K562 (cell line): ENCODE results near the gene LIF. TPM values are rescaled to one million over a fixed set of nuclear protein-coding genes. Genes with fewer than 3 reads are reported as not detected.

Experiments used
- ATAC-seq: fragments of 200-7000 bp; cut with Tn5 transposase; 3 replicates; pipeline ENCODE4 v1.9.1; 2020; ENCODE audit warnings: moderate library complexity
- BruUV-seq: library from RNA; stranded (reverse); fragments of 400-500 nt; replicated peaks from 2 replicates; lab custom pipeline; 2021; lab: Mats Ljungman, UMichigan
- CTCF ChIA-PET: fragments of 300-600 bp; formaldehyde crosslinking; extraction: SDS; loops from one replicate; lab custom pipeline; 2021; ENCODE audit warnings: low intra/inter-chr PET ratio; lab: Yijun Ruan, JAX
- POLR2A ChIA-PET: fragments of 300-600, 350-650 bp; sonication (Branson Sonifier 250); formaldehyde crosslinking; extraction: SDS; loops from one replicate; lab custom pipeline; 2021; ENCODE audit warnings: antibody characterized with exemption, inconsistent platforms; lab: Yijun Ruan, JAX
- DNase-seq, 4 experiments: peaks; one replicate each; pipeline versions ENCODE4 v3.0.0 to v3.0.0-alpha.2; 2011 to 2018; ENCODE audit warnings: low spot score in 3 of 4, mixed read lengths in 3 of 4; ENCODE audit errors: extremely low read depth in 1 of 4
- FAIRE-seq: peaks from 2 replicates; lab custom pipeline; 2011; peaks lifted over from hg19 to GRCh38; lab: Jason Lieb, UNC
- H2AFZ ChIP-seq: 2 replicates; pipeline ENCODE4 v1.6.0; 2011; ENCODE audit warnings: low read depth, low read length, control low read depth, inconsistent platforms
- H3K27ac ChIP-seq: fragments of 200-600 bp; 3 replicates; pipeline ENCODE4 v1.8.0; 2011; ENCODE audit warnings: low read depth, mild to moderate bottlenecking, control low read depth, inconsistent platforms, low read length, moderate library complexity, mixed read lengths; ENCODE audit errors: extremely low read depth
- H3K27me3 ChIP-seq, 2 experiments: fragments of 300-600 bp in 1 of 2; 2 replicates in 1 of 2; 3 replicates in 1 of 2; pipeline versions ENCODE4 v1.6.0 to v1.8.0; 2011; ENCODE audit warnings: inconsistent platforms in 2 of 2, low read length in 2 of 2, mild to moderate bottlenecking in 1 of 2, mixed read lengths in 1 of 2, moderate library complexity in 1 of 2; ENCODE audit not compliant: control insufficient read depth in 2 of 2, insufficient read depth in 2 of 2
- H3K36me3 ChIP-seq: fragments of 300-600 bp; 3 replicates; pipeline ENCODE4 v1.8.0; 2011; ENCODE audit warnings: mild to moderate bottlenecking, low read length, inconsistent platforms; ENCODE audit not compliant: control insufficient read depth, insufficient read depth
- H3K4me1 ChIP-seq, 2 experiments: fragments of 200-600 bp in 1 of 2; replicated peaks in 1 of 2; 2 replicates in 1 of 2; 3 replicates in 1 of 2; pipeline versions ENCODE4 v1.5.1 to v1.8.0; 2011; ENCODE audit warnings: inconsistent platforms in 2 of 2, low read length in 2 of 2, mild to moderate bottlenecking in 1 of 2, mixed read lengths in 1 of 2, moderate library complexity in 1 of 2; ENCODE audit not compliant: control insufficient read depth in 2 of 2, insufficient read depth in 2 of 2
- H3K4me2 ChIP-seq: 2 replicates; pipeline ENCODE4 v1.6.1; 2011; ENCODE audit warnings: low read length, control low read depth, inconsistent platforms, mixed read lengths; ENCODE audit not compliant: insufficient read depth
- H3K4me3 ChIP-seq: fragments of 200-600 bp; sonication (generic), shearing (Covaris generic); 2 replicates; pipeline ENCODE4 v1.5.1; 2016; ENCODE audit warnings: control low read depth, inconsistent platforms
- H3K79me2 ChIP-seq: fragments of 200-600 bp; 3 replicates; pipeline ENCODE4 v1.8.0; 2011; ENCODE audit warnings: low read length, inconsistent platforms; ENCODE audit not compliant: control insufficient read depth, insufficient read depth
- H3K9ac ChIP-seq, 2 experiments: 2 replicates each; pipeline versions ENCODE4 v1.6.0 to v1.6.1; 2011; ENCODE audit warnings: low read depth in 2 of 2, low read length in 2 of 2, control low read depth in 1 of 2, inconsistent platforms in 1 of 2, mild to moderate bottlenecking in 1 of 2, mixed read lengths in 1 of 2; ENCODE audit not compliant: insufficient read depth in 1 of 2
- H3K9me1 ChIP-seq: one replicate; pipeline ENCODE4 v1.6.0; 2011; ENCODE audit warnings: inconsistent platforms, mild to moderate bottlenecking, low read length, moderate library complexity; ENCODE audit not compliant: control insufficient read depth, insufficient read depth
- H3K9me3 ChIP-seq: replicated peaks from 2 replicates; pipeline ENCODE4 v1.5.1; 2011; ENCODE audit warnings: low read depth, low read length, inconsistent platforms; ENCODE audit not compliant: control insufficient read depth, insufficient read depth
- H4K20me1 ChIP-seq: replicated peaks from 2 replicates; pipeline ENCODE4 v1.6.1; 2011; ENCODE audit warnings: low read length, inconsistent platforms, mixed read lengths; ENCODE audit not compliant: control insufficient read depth, insufficient read depth
- BRD4 ChIP-seq: fragments of 200-600 bp; sonication (generic); IDR thresholded peaks from 2 replicates; pipeline ENCODE4 v1.6.1; 2017; ENCODE audit warnings: inconsistent platforms
- EGR1 ChIP-seq: fragments of 450-650 bp; conservative IDR thresholded peaks from 2 replicates; pipeline ENCODE4 v1.6.1; 2017; ENCODE audit warnings: mild to moderate bottlenecking
- EP400 ChIP-seq: fragments of 450-650 bp; IDR thresholded peaks from 2 replicates; pipeline ENCODE4 v1.6.1; 2017; ENCODE audit warnings: antibody characterized with exemption, mild to moderate bottlenecking, moderate library complexity
- FUS ChIP-seq: fragments of 200-400 bp; formaldehyde crosslinking; optimal IDR thresholded peaks from 2 replicates; pipeline ENCODE3; 2017; ENCODE audit warnings: low read depth, low read length
- ILF3 ChIP-seq: fragments of 450-650 bp; IDR thresholded peaks from 2 replicates; pipeline ENCODE4 v1.6.1; 2018; ENCODE audit warnings: antibody characterized with exemption, mild to moderate bottlenecking, moderate library complexity, borderline replicate concordance
- KLF1 ChIP-seq: fragments of 450-650 bp; IDR thresholded peaks from 2 replicates; pipeline ENCODE4 v1.6.1; 2016; ENCODE audit warnings: missing genetic modification characterization, missing compliant biosample characterization
- MAFK ChIP-seq: IDR thresholded peaks from 2 replicates; pipeline ENCODE4 v1.6.1; 2011; ENCODE audit warnings: low read length, improper control_type of control experiment
- MYBL2 ChIP-seq, 2 experiments: fragments of 450-650 bp in 1 of 2; sonication (generic) in 1 of 2; formaldehyde crosslinking in 1 of 2; IDR thresholded peaks; 2 replicates each; pipeline versions ENCODE4 v1.6.1 to v1.8.1; 2017 to 2022; ENCODE audit warnings: borderline replicate concordance in 1 of 2, inconsistent platforms in 1 of 2, low read depth in 1 of 2, mild to moderate bottlenecking in 1 of 2, missing genetic modification reagents in 1 of 2, moderate library complexity in 1 of 2
- NR2C2 ChIP-seq, 2 experiments: fragments of 200-800 bp in 1 of 2; sonication (Bioruptor generic) in 1 of 2; sonication (generic) in 1 of 2; formaldehyde crosslinking in 1 of 2; IDR thresholded peaks; 2 replicates each; pipeline versions ENCODE4 v1.6.1 to v1.8.0; 2016 to 2022; ENCODE audit warnings: mild to moderate bottlenecking in 1 of 2, missing compliant biosample characterization in 1 of 2, missing genetic modification characterization in 1 of 2, missing genetic modification reagents in 1 of 2
- RBBP5 ChIP-seq: fragments of 200-600 bp; sonication (generic); IDR thresholded peaks from 2 replicates; pipeline ENCODE4 v1.6.1; 2012; ENCODE audit warnings: borderline replicate concordance, mild to moderate bottlenecking, low read length, control low read depth, inconsistent platforms; ENCODE audit not compliant: insufficient read depth, poor library complexity, severe bottlenecking
- SIN3B ChIP-seq: fragments of 450-650 bp; IDR thresholded peaks from 2 replicates; pipeline ENCODE4 v1.6.1; 2017; ENCODE audit warnings: low read depth, mild to moderate bottlenecking, moderate library complexity
- SOX6 ChIP-seq: fragments of 450-650 bp; IDR thresholded peaks from 2 replicates; pipeline ENCODE4 v1.6.1; 2014; ENCODE audit warnings: mild to moderate bottlenecking
- YBX1 ChIP-seq: fragments of 450-650 bp; IDR thresholded peaks from 2 replicates; pipeline ENCODE4 v1.7.1; 2016; ENCODE audit warnings: mild to moderate bottlenecking
- ZNF586 ChIP-seq: fragments of 450-650 bp; formaldehyde crosslinking; conservative IDR thresholded peaks from 2 replicates; pipeline ENCODE4 v1.4.0; 2020; ENCODE audit warnings: mild to moderate bottlenecking, moderate library complexity
- WGBS: fragments of 100-300 bp; shearing (Covaris generic); methylation state at CpG from one replicate; pipeline ENCODE4 v1.1.6; 2016; ENCODE audit warnings: low coverage, mixed read lengths; ENCODE audit not compliant: insufficient coverage; ENCODE audit errors: missing lambda C conversion rate; 5-methylcytosine and 5-hydroxymethylcytosine counted together
- in situ Hi-C: fragments of 300-500 bp; cut with MboI; formaldehyde crosslinking; loops from 4 replicates; pipeline ENCODE4 v1.15.0; 2018; ENCODE audit warnings: inconsistent platforms, mixed read lengths
- intact Hi-C: fragments of 100-400 bp; cut with micrococcal nuclease; formaldehyde crosslinking; loops from 2 replicates; pipeline ENCODE4 v1.14.2; 2022
- polyA plus RNA-seq, 8 experiments: library from polyadenylated mRNA; depleted of rRNA in 4 of 8; stranded (reverse) in 5 of 8; unstranded in 3 of 8; fragments of >200 nt; fragmentation: Nextera tagmentation in 2 of 8; fragmentation: Illumina TruSeq in 1 of 8; extraction: Ambion mirVana in 2 of 8; extraction: Trizol in 1 of 8; gene quantifications; 2 replicates each; pipeline versions ENCODE4 v1.2.1 to v1.2.3, GENCODE V29; 2011 to 2014; ENCODE audit warnings: inconsistent platforms in 1 of 8, missing spikeins in 1 of 8
- total RNA-seq, 7 experiments: library from RNA; depleted of rRNA in 6 of 7; stranded (reverse); fragments of >200 nt in 6 of 7; fragmentation: Illumina TruSeq in 2 of 7; extraction: Trizol in 2 of 7; gene quantifications; 2 replicates each; pipeline versions ENCODE4 v1.2.1 to v1.2.3, GENCODE V29; 2011 to 2021; ENCODE audit warnings: low replicate concordance in 1 of 7

The LIF gene
- total and polyA plus RNA-seq, 9 of the 15 experiments (the other 6 are each of a cell fraction or from before 2014, with no cell fraction given), result 0.05 to 0.39 (median 0.18) TPM; not detected in 3

DNA sequence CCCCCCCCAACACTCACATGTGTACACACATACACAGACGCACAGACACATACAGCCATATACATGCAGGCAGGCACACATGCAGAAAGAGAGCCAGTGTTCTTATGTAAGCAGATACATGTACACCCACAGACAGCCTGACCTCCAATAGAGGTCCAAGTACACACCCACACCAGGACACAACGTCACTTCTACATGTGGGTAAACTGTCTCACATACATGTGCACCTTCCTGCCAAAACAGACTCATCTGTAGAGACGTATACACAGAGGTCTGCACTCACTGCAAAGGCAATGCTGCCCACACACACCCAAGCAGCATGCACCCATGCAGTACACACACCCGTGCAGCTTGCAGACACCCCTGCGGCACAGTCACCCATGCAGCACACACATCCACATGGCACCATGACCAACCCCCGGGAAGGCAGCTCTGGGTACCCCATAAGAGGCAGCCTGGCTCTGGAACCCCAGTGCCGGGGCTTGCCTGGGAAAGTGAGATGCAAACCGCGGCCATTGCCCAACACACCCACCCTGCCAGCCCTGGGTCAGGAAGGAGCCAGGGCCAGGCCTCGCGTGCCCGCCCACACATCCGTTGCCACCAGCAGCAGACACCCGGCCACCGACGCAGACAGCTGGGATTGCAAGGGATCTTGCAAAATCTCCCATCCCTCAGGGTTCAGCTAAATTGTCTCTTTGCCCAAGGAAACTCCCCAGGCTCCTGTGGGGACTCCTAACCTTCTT lies 32.7 kb upstream of the LIF start:
- Histone ChIP-seq H3K27ac (no peak overlapping the region), H3K9me3 (no peaks in the 10 kb centered on the region), H3K9ac (no peak overlapping the region), H3K36me3 (no peaks in the 10 kb centered on the region), H3K4me2 (no peak overlapping the region), H2AFZ (no peak overlapping the region), H4K20me1 (no peaks in the 10 kb centered on the region), H3K4me1 (peaks cover 4 to 25% of the 10 kb centered on the region in 2 experiments; a peak in 4 of 5 replicates), H3K4me3 (no peak overlapping the region), H3K27me3 (no peaks in the 10 kb centered on the region; a peak in 1 of 5 replicates), H3K79me2 (no peaks in the 10 kb centered on the region), H3K9me1 (no peaks in the 10 kb centered on the region)
- ChIA-PET CTCF (no interaction called here), POLR2A (interaction anchor here (0.5 kb wide), 1 partner anchor 142 kb away, joined by 3 read pairs; no protein-coding TSS in a partner anchor)
- no peak for TF ChIP-seq ILF3
- TF ChIP-seq NR2C2 (CRISPR knock-in tag; IDR thresholded peaks at IDR 0.05), result no peak
- no peak for TF ChIP-seq NR2C2 (tag; IDR thresholded peaks at IDR 0.05)
- no peak for TF ChIP-seq YBX1
- TF ChIP-seq BRD4, result no peak
- TF ChIP-seq ZNF586 (CRISPR knock-in tag), result no peak
- TF ChIP-seq SIN3B, result no peak
- no peak for TF ChIP-seq KLF1 (tag)
- TF ChIP-seq MYBL2 (IDR thresholded peaks at IDR 0.05; ENCODE audit: low read depth), result no peak
- no peak for TF ChIP-seq MYBL2 (CRISPR knock-in tag; IDR thresholded peaks at IDR 0.05; ENCODE audit: borderline replicate concordance)
- no peak for TF ChIP-seq MAFK
- TF ChIP-seq EGR1, result no peak
- no peak for TF ChIP-seq FUS
- no peak for TF ChIP-seq SOX6
- TF ChIP-seq RBBP5, result no peak
- no peak for TF ChIP-seq EP400
- no TSS peak for BruUV-seq
- no peak for FAIRE-seq
- in situ Hi-C loops (no loop called here), intact Hi-C loops (no loop called here)
- 54% methylated on average over 13 of the region's 16 CpGs for WGBS
- no peak for ATAC-seq
- no peak for DNase-seq
